Esophagus squamous epithelium (tissue), 5 donors: Measurements from ENCODE around the gene GOLGB1. TPM values are rescaled to one million over a fixed set of nuclear protein-coding genes. Genes with fewer than 3 reads are reported as not detected.

ENCODE experiments used
- DNase-seq: peaks from one replicate; lab custom pipeline; 2025; lab: John Stamatoyannopoulos, UW
- H3K27ac ChIP-seq, 4 donors: fragments of 200-600 bp; sonication (generic); one replicate each; pipeline ENCODE4 v1.5.1; 2016 to 2019; ENCODE audit warnings: mild to moderate bottlenecking in 1 of 4
- H3K27me3 ChIP-seq, 4 donors: fragments of 200-600 bp; sonication (generic); 1 replicate in 3 of 4; 2 replicates in 1 of 4; pipeline versions ENCODE4 v1.5.1 to v1.6.0; 2017 to 2021; ENCODE audit warnings: antibody characterized with exemption in 1 of 4
- H3K36me3 ChIP-seq, 3 donors: fragments of 200-600 bp; sonication (generic); one replicate each; pipeline ENCODE4 v1.5.1; 2016 to 2019
- H3K4me1 ChIP-seq, 3 donors: fragments of 200-600 bp; sonication (generic); one replicate each; pipeline ENCODE4 v1.5.1; 2017 to 2019
- H3K4me3 ChIP-seq, 4 donors: fragments of 200-600 bp; sonication (generic); 1 replicate in 3 of 4; 2 replicates in 1 of 4; pipeline ENCODE4 v1.5.1; 2016 to 2019; ENCODE audit warnings: mild to moderate bottlenecking in 2 of 4, moderate library complexity in 1 of 4
- H3K9me3 ChIP-seq, 3 donors: fragments of 200-600 bp; sonication (generic); one replicate each; pipeline ENCODE4 v1.5.1; 2016 to 2019
- POLR2A ChIP-seq, 4 donors: fragments of 450-650 bp; IDR thresholded peaks; one replicate each; pipeline ENCODE4 v1.6.1; 2017; ENCODE audit warnings: antibody characterized with exemption in 4 of 4, mild to moderate bottlenecking in 4 of 4, moderate library complexity in 3 of 4
- WGBS, 2 donors: methylation state at CpG; one replicate each; pipeline ENCODE4 v1.1.5; 2018; 5-methylcytosine and 5-hydroxymethylcytosine counted together
- intact Hi-C: fragments of 100-400 bp; cut with DNase I; formaldehyde crosslinking; loops from one replicate; pipeline ENCODE4 v1.15.0; 2022
- total RNA-seq, 4 donors: library from RNA; depleted of rRNA; stranded (reverse); fragments of >200 nt; gene quantifications; one replicate each; pipeline ENCODE4 v1.1.0, GENCODE V29; 2016
- TF ChIP-seq, protein P1 (sequence below), 6 experiments: fragments of 450-650 bp in 4 of 6; fragments of 200-600 bp in 2 of 6; sonication (generic) in 2 of 6; IDR thresholded peaks; one replicate each; pipeline ENCODE4 v1.5.1; 2016 to 2019; ENCODE audit warnings: antibody characterized with exemption in 6 of 6, mild to moderate bottlenecking in 4 of 6, moderate library complexity in 4 of 6
- donor health status: DM: yes; HTN: yes; CAD: no.

Gene GOLGB1
- total RNA-seq, 4 donors from 2014 or later = 34.3 to 55.3 (median 37.1) TPM

DNA sequence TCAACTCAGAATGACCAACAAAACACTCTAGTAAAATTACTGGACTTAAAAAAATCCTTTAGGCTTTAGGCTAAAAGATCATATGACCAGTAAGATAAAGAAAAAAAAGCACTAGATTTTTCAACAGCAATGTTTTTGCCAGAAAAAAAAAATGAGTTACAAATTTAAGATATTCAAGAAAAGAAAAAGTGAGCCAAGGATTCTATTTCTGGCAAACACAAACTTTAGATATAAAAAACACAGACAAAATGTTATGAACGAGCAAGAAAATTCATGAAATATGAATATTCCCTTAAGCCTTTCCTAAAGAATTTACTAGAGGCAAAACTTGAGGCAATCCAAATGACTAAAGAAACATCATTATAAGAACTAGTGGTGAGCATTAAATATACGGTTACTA, 8.6 kb downstream of the GOLGB1 start:
- intact Hi-C loops = no loop called here
- 74 to 78% methylated on average over 2 of the region's 2 CpGs for WGBS, 2 donors
- peaks cover 0 to 10% (median 3%) of the 10 kb centered on the region in 3 donors for H3K4me1 ChIP-seq

DNA sequence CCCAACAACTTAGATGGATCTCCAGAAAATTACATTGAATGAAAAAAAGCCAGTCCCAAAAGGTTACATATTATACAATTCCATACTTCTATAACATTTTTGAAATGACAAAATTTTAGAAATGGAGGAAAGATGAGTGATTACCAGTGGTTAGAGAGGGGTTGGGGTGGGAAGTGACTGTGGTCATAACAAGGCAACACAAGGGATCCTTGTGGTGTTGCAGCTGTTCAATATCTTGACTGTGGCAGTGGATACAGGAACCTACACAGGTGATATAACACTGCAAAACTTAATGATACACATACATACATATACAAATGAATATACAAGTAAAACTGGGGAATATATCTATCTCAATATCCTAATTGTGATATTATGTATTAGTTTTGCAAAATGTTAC, 9.6 kb downstream of the GOLGB1 start:
- Histone ChIP-seq H3K27ac (no peak overlapping the region), H3K9me3 (no peaks in the 10 kb centered on the region), H3K4me3 (no peak overlapping the region), H3K27me3 (no peaks in the 10 kb centered on the region), H3K36me3 (peaks cover 0 to 6% (median 0%) of the 10 kb centered on the region in 3 donors), H3K4me1 (peaks cover 0 to 4% (median 2%) of the 10 kb centered on the region in 3 donors)
- intact Hi-C loops = no loop called here
- TF ChIP-seq, protein P1, sequence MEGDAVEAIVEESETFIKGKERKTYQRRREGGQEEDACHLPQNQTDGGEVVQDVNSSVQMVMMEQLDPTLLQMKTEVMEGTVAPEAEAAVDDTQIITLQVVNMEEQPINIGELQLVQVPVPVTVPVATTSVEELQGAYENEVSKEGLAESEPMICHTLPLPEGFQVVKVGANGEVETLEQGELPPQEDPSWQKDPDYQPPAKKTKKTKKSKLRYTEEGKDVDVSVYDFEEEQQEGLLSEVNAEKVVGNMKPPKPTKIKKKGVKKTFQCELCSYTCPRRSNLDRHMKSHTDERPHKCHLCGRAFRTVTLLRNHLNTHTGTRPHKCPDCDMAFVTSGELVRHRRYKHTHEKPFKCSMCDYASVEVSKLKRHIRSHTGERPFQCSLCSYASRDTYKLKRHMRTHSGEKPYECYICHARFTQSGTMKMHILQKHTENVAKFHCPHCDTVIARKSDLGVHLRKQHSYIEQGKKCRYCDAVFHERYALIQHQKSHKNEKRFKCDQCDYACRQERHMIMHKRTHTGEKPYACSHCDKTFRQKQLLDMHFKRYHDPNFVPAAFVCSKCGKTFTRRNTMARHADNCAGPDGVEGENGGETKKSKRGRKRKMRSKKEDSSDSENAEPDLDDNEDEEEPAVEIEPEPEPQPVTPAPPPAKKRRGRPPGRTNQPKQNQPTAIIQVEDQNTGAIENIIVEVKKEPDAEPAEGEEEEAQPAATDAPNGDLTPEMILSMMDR (IDR thresholded peaks at IDR 0.05) = no peak
- no peak for TF ChIP-seq POLR2A (IDR thresholded peaks at IDR 0.05)
- DNase-seq = no peak

More for the DNA sequence above, 8.6 kb downstream of the GOLGB1 start:
- Histone ChIP-seq H3K36me3 (peaks cover 0 to 6% (median 0%) of the 10 kb centered on the region in 3 donors), H3K27ac (no peak overlapping the region), H3K27me3 (no peaks in the 10 kb centered on the region), H3K9me3 (no peaks in the 10 kb centered on the region), H3K4me3 (no peak overlapping the region)
- TF ChIP-seq POLR2A (IDR thresholded peaks at IDR 0.05) = no peak
- TF ChIP-seq, protein P1 (IDR thresholded peaks at IDR 0.05) = no peak
- DNase-seq = no peak

DNA sequence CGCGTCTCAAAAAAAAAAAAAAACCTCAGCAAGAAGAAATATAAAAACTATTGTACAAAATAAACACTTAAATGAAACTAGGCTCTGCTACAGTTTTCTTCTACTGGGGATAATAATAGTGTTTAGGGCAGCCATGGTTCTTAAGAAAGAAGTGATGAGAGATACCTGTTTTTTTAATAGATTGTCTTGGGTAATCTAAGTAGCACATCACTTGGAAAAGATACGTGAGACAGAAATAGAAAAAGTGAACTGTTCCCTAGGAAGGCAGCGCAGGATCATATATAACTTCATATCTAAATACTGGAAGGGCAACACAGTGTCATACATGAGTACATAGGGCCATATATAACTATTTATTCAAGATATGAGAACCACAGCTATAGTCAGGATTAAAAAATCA, 11.9 kb downstream of the GOLGB1 start:
- Histone ChIP-seq H3K27me3 (no peaks in the 10 kb centered on the region), H3K9me3 (no peaks in the 10 kb centered on the region), H3K4me1 (peaks cover 0 to 3% (median 2%) of the 10 kb centered on the region in 3 donors), H3K27ac (no peak overlapping the region), H3K36me3 (no peaks in the 10 kb centered on the region), H3K4me3 (no peak overlapping the region)
- TF ChIP-seq POLR2A (IDR thresholded peaks at IDR 0.05) = no peak
- TF ChIP-seq, protein P1 (IDR thresholded peaks at IDR 0.05) = no peak
- intact Hi-C loops = no loop called here
- 79 to 99% methylated on average over 4 of the region's 4 CpGs for WGBS, 2 donors
- DNase-seq = no peak

DNA sequence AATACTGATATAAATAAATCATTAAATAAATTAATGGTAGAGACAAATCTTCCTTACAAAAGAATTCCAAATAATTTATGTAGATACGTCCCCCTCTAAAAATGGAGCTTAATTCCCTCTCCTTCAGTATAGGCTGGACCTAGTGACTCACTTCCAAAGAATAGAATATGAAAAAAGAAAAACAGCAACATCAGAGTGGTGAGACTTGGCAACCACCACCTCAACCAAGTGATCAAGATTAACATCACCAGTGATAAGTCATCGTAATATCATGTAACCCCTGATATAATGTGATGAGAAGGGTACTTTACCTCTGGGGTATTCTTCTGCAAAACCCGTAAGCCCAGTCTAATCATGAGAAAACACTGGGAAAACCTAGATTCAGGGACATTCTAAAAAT, 13.4 kb downstream of the GOLGB1 start:
- DNase-seq = no peak
- intact Hi-C loops = no loop called here
- TF ChIP-seq, protein P1 (IDR thresholded peaks at IDR 0.05) = no peak
- TF ChIP-seq POLR2A (IDR thresholded peaks at IDR 0.05) = no peak
- no peak overlapping the region for H3K27ac ChIP-seq
- H3K4me3 ChIP-seq = no peak overlapping the region
- H3K27me3 ChIP-seq = no peaks in the 10 kb centered on the region
- WGBS, 2 donors = 77 to 80% methylated on average over 3 of the region's 3 CpGs
- H3K4me1 ChIP-seq = peaks cover 0 to 17% (median 3%) of the 10 kb centered on the region in 3 donors
- no peaks in the 10 kb centered on the region for H3K36me3 ChIP-seq
- no peaks in the 10 kb centered on the region for H3K9me3 ChIP-seq

DNA sequence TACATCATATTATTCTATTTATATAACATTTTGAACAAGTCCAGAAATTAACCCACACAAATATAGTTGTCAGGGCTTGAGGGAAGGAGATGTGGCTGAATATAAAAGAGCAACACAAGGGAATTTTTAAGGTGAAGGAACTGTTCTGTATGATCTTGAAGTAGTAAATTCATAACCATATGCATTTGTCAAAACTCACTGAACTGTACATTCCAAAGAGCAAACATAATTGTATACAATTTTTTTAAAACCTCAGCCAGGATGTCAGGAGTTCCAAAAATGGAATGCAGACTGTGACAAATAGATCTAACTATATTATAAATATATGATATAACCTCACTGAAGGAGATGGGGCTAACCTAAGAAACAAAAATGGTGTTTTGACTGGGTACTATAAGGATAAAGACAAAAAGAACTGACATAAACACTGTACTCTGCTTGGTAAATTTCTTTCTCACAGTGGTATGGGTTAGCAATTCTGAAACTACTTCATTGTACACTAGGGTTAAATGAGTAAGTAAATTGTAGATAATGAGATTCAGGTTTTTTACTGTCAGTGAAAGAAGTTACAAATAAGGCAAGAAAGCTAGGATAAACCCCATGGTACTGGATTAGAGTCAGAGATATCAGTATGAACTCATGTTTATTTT, 14.4 kb downstream of the GOLGB1 start:
- H3K4me3 ChIP-seq = no peak overlapping the region
- H3K36me3 ChIP-seq = no peaks in the 10 kb centered on the region
- intact Hi-C loops = no loop called here
- H3K4me1 ChIP-seq = peaks cover 0 to 25% (median 7%) of the 10 kb centered on the region in 3 donors
- H3K27ac ChIP-seq = no peak overlapping the region
- H3K9me3 ChIP-seq = no peaks in the 10 kb centered on the region
- DNase-seq = no peak
- H3K27me3 ChIP-seq = no peaks in the 10 kb centered on the region
- no peak for TF ChIP-seq POLR2A (IDR thresholded peaks at IDR 0.05)
- TF ChIP-seq, protein P1 (IDR thresholded peaks at IDR 0.05) = no peak
